ENCODE data around the gene SHPK.

SHPK gene

GRCh38 chr17:3558603-3559269, 77.3 kb downstream of the SHPK start:
- no peak for TF ChIP-seq CTCF (IDR thresholded peaks at IDR 0.05; ENCODE audit: insufficient read depth, low read length, poor library complexity, severe bottlenecking)
- DNase-seq (ENCODE audit: extremely low read depth, insufficient read length) = peak; percentile 92
- no peaks in the 10 kb centered on the region for H3K27me3 ChIP-seq (replicated peaks; ENCODE audit: control insufficient read depth, insufficient read depth, low read length)
- peaks cover 4% of the 10 kb centered on the region for H3K36me3 ChIP-seq (ENCODE audit: control insufficient read depth, insufficient read depth, low read length)
- H3K4me3 ChIP-seq (replicated peaks; ENCODE audit: low read depth, low read length) = peak overlapping the region; percentile 41
